ENCODE results near the gene PLXNA3. TPM values are rescaled to one million over a fixed set of nuclear protein-coding genes. Genes with fewer than 3 reads are reported as not detected.
A peak's percentile ranks its signal among the peaks of the same experiment; 100 is the strongest.

Gene PLXNA3
- total RNA-seq, 1 experiment from 2014 or later: 0.32 TPM

- Histone ChIP-seq H3K36me3 (peaks cover 3% of the 10 kb centered on the region), H3K27me3 (replicated peaks) (no peaks in the 10 kb centered on the region), H3K27ac (no peak overlapping the region), H3K9me3 (replicated peaks) (no peaks in the 10 kb centered on the region), H3K4me3 (no peak overlapping the region; the same call in 1 of the 2 replicates), H3K4me1 (replicated peaks) (peaks cover 4% of the 10 kb centered on the region)
- DNase-seq (ENCODE audit: low read depth in 1 of 2, low spot score in 2 of 2): no peak
These were observed 28.4 kb upstream of the PLXNA3 start for GRCh38 chrX:154429711-154430110.

- Histone ChIP-seq H3K9me3 (replicated peaks) (no peaks in the 10 kb centered on the region), H3K4me3 (no peak overlapping the region), H3K27ac (no peak overlapping the region), H3K27me3 (replicated peaks) (no peaks in the 10 kb centered on the region), H3K4me1 (replicated peaks) (peaks cover 4% of the 10 kb centered on the region), H3K36me3 (peaks cover 3% of the 10 kb centered on the region)
- no peak for DNase-seq (ENCODE audit: low read depth in 1 of 2, low spot score in 2 of 2)
These were observed 27.6 kb upstream of the PLXNA3 start for GRCh38 chrX:154430479-154430878.

- Histone ChIP-seq H3K36me3 (peaks cover 7% of the 10 kb centered on the region), H3K27ac (no peak overlapping the region), H3K4me1 (replicated peaks) (peaks cover 4% of the 10 kb centered on the region), H3K9me3 (replicated peaks) (no peaks in the 10 kb centered on the region), H3K4me3 (no peak overlapping the region), H3K27me3 (replicated peaks) (no peaks in the 10 kb centered on the region)
- DNase-seq (ENCODE audit: low read depth in 1 of 2, low spot score in 2 of 2): no peak
These were observed 27.2 kb upstream of the PLXNA3 start for GRCh38 chrX:154430916-154431315.

GRCh38 chrX:154431341-154431740 is 26.7 kb upstream of the PLXNA3 start:
- Histone ChIP-seq H3K4me1 (replicated peaks) (peaks cover 6% of the 10 kb centered on the region), H3K36me3 (peaks cover 12% of the 10 kb centered on the region), H3K4me3 (no peak overlapping the region), H3K27me3 (replicated peaks) (no peaks in the 10 kb centered on the region), H3K27ac (no peak overlapping the region), H3K9me3 (replicated peaks) (no peaks in the 10 kb centered on the region)
- no peak for DNase-seq (ENCODE audit: low read depth in 1 of 2, low spot score in 2 of 2)

- H3K36me3 ChIP-seq: peaks cover 15% of the 10 kb centered on the region
- H3K9me3 ChIP-seq (replicated peaks): no peaks in the 10 kb centered on the region
- H3K4me1 ChIP-seq (replicated peaks): peaks cover 8% of the 10 kb centered on the region
- H3K27ac ChIP-seq: no peak overlapping the region
- no peak overlapping the region for H3K4me3 ChIP-seq
- H3K27me3 ChIP-seq (replicated peaks): no peaks in the 10 kb centered on the region
- no peak for DNase-seq (ENCODE audit: low read depth in 1 of 2, low spot score in 2 of 2)
These were observed 25.9 kb upstream of the PLXNA3 start for GRCh38 chrX:154432210-154432609.

- peaks cover 19% of the 10 kb centered on the region for H3K36me3 ChIP-seq
- H3K27ac ChIP-seq: no peak overlapping the region
- no peaks in the 10 kb centered on the region for H3K9me3 ChIP-seq (replicated peaks)
- no peaks in the 10 kb centered on the region for H3K27me3 ChIP-seq (replicated peaks)
- H3K4me3 ChIP-seq: no peak overlapping the region
- peaks cover 10% of the 10 kb centered on the region for H3K4me1 ChIP-seq (replicated peaks)
- no peak for DNase-seq (ENCODE audit: low read depth in 1 of 2, low spot score in 2 of 2)
These were observed 24.5 kb upstream of the PLXNA3 start for GRCh38 chrX:154433605-154434004.

- no peak overlapping the region for H3K4me3 ChIP-seq
- H3K4me1 ChIP-seq (replicated peaks): peaks cover 10% of the 10 kb centered on the region
- no peaks in the 10 kb centered on the region for H3K9me3 ChIP-seq (replicated peaks)
- no peaks in the 10 kb centered on the region for H3K27me3 ChIP-seq (replicated peaks)
- H3K36me3 ChIP-seq: peaks cover 24% of the 10 kb centered on the region
- no peak overlapping the region for H3K27ac ChIP-seq
- no peak for DNase-seq (ENCODE audit: low read depth in 1 of 2, low spot score in 2 of 2)
These were observed 23.5 kb upstream of the PLXNA3 start for GRCh38 chrX:154434394-154435168.

GRCh38 chrX:154435171-154435733 is 22.8 kb upstream of the PLXNA3 start:
- no peak for DNase-seq (ENCODE audit: low read depth in 1 of 2, low spot score in 2 of 2)
- peaks cover 28% of the 10 kb centered on the region for H3K36me3 ChIP-seq
- H3K4me1 ChIP-seq (replicated peaks): peaks cover 10% of the 10 kb centered on the region
- H3K9me3 ChIP-seq (replicated peaks): no peaks in the 10 kb centered on the region
- H3K27ac ChIP-seq: no peak overlapping the region
- no peak overlapping the region for H3K4me3 ChIP-seq
- H3K27me3 ChIP-seq (replicated peaks): no peaks in the 10 kb centered on the region

- H3K36me3 ChIP-seq: peaks cover 36% of the 10 kb centered on the region
- H3K4me3 ChIP-seq: peak overlapping the region; percentile 88
- H3K9me3 ChIP-seq (replicated peaks): no peaks in the 10 kb centered on the region
- H3K4me1 ChIP-seq (replicated peaks): peaks cover 10% of the 10 kb centered on the region
- H3K27me3 ChIP-seq (replicated peaks): no peaks in the 10 kb centered on the region
- peak overlapping the region; percentile 91 for H3K27ac ChIP-seq
- no peak for DNase-seq (ENCODE audit: low read depth in 1 of 2, low spot score in 2 of 2)
These were observed 21.6 kb upstream of the PLXNA3 start for GRCh38 chrX:154436374-154436982.

GRCh38 chrX:154436983-154437752 is 20.9 kb upstream of the PLXNA3 start, which contains the start of gene GDI1:
Gene GDI1 (plus strand): TSS chrX:154437154. CDS start chrX:154437255, 101 bp downstream.
- Histone ChIP-seq H3K4me1 (replicated peaks) (peaks cover 10% of the 10 kb centered on the region), H3K27ac (peak within 1 kb of the TSS; percentile 91), H3K36me3 (peaks cover 43% of the 10 kb centered on the region), H3K27me3 (replicated peaks) (no peaks in the 10 kb centered on the region), H3K9me3 (replicated peaks) (no peaks in the 10 kb centered on the region), H3K4me3 (peak within 1 kb of the TSS; percentile 88)
- DNase-seq (ENCODE audit: low read depth in 1 of 2, low spot score in 2 of 2): peak; percentile 61 to 69

- no peak overlapping the region for H3K27ac ChIP-seq
- peaks cover 10% of the 10 kb centered on the region for H3K4me1 ChIP-seq (replicated peaks)
- no peaks in the 10 kb centered on the region for H3K27me3 ChIP-seq (replicated peaks)
- peak overlapping the region; percentile 88 for H3K4me3 ChIP-seq
- H3K36me3 ChIP-seq: peaks cover 49% of the 10 kb centered on the region
- DNase-seq (ENCODE audit: low read depth in 1 of 2, low spot score in 2 of 2): no peak
- H3K9me3 ChIP-seq (replicated peaks): no peaks in the 10 kb centered on the region
These were observed 19.8 kb upstream of the PLXNA3 start for GRCh38 chrX:154437971-154438893.

- Histone ChIP-seq H3K27me3 (replicated peaks) (no peaks in the 10 kb centered on the region), H3K36me3 (peaks cover 53% of the 10 kb centered on the region), H3K4me1 (replicated peaks) (peaks cover 17% of the 10 kb centered on the region), H3K9me3 (replicated peaks) (no peaks in the 10 kb centered on the region), H3K27ac (no peak overlapping the region), H3K4me3 (no peak overlapping the region)
- no peak for DNase-seq (ENCODE audit: low read depth in 1 of 2, low spot score in 2 of 2)
These were observed 18.2 kb upstream of the PLXNA3 start for GRCh38 chrX:154439841-154440240.

All from SJSA1 (cell line).